Gastroesophageal sphincter (tissue), 3 donors: ENCODE data around the gene SLC6A15.

ENCODE experiments used
- CTCF ChIP-seq, 4 experiments: fragments of 200-600 bp in 2 of 4; fragments of 450-650 bp in 2 of 4; sonication (generic) in 1 of 4; IDR thresholded peaks; one replicate each; pipeline ENCODE4 v1.5.1; 2017 to 2019; ENCODE audit warnings: antibody characterized with exemption in 4 of 4, mild to moderate bottlenecking in 2 of 4, moderate library complexity in 2 of 4
- EP300 ChIP-seq: sonication (generic); formaldehyde crosslinking; IDR thresholded peaks from one replicate; pipeline ENCODE4 v1.6.1; 2017; ENCODE audit warnings: antibody characterized with exemption, mild to moderate bottlenecking
- POLR2AphosphoS5 ChIP-seq: sonication (generic); formaldehyde crosslinking; IDR thresholded peaks from one replicate; pipeline ENCODE4 v1.6.1; 2017; ENCODE audit warnings: antibody characterized with exemption

GRCh38 chr12:84955298-84955697 lies 42.7 kb upstream of the SLC6A15 start:
- TF ChIP-seq CTCF (IDR thresholded peaks at IDR 0.05) = no peak
- TF ChIP-seq EP300 = no peak
- TF ChIP-seq POLR2AphosphoS5 = no peak
